WTC11 (cell line): ENCODE measurements around the gene LSM4. TPM values are rescaled to one million over a fixed set of nuclear protein-coding genes. Genes with fewer than 3 reads are reported as not detected.

Experiments used
- ATAC-seq: fragments of 200-7000 bp; cut with Tn5 transposase; 2 replicates; pipeline ENCODE4 v1.10.0; 2021; ENCODE audit warnings: mild to moderate bottlenecking, moderate library complexity
- CTCF ChIA-PET: fragments of 300-600 bp; sonication (Branson Sonifier 250); formaldehyde crosslinking; loops from one replicate; lab custom pipeline; 2021; ENCODE audit warnings: antibody characterized with exemption; lab: Charles Lee
- POLR2A ChIA-PET: fragments of 350-600 bp; sonication (Branson Sonifier 250); formaldehyde crosslinking; loops from one replicate; lab custom pipeline; 2021; ENCODE audit warnings: antibody characterized with exemption; lab: Charles Lee
- DNase-seq: peaks from one replicate; pipeline ENCODE4 v3.0.0; 2021; ENCODE audit warnings: low spot score
- H3K27ac Mint-ChIP-seq: 2 replicates; pipeline ENCODE4 v1.8.0; 2021; ENCODE audit warnings: mixed read lengths
- H3K27me3 Mint-ChIP-seq: 2 replicates; pipeline ENCODE4 v1.8.0; 2021; ENCODE audit warnings: low read depth, mild to moderate bottlenecking, moderate library complexity, mixed read lengths
- H3K36me3 Mint-ChIP-seq: 2 replicates; pipeline ENCODE4 v1.8.0; 2021; ENCODE audit warnings: mixed read lengths
- H3K4me1 Mint-ChIP-seq: 2 replicates; pipeline ENCODE4 v1.8.0; 2022; ENCODE audit warnings: mixed read lengths
- H3K4me3 Mint-ChIP-seq: 2 replicates; pipeline ENCODE4 v1.8.0; 2021; ENCODE audit warnings: mild to moderate bottlenecking, moderate library complexity, mixed read lengths
- H3K9me3 Mint-ChIP-seq: 2 replicates; pipeline ENCODE4 v1.8.0; 2021; ENCODE audit warnings: mixed read lengths
- AFF4 ChIP-seq: sonication (generic); formaldehyde crosslinking; IDR thresholded peaks from 2 replicates; pipeline ENCODE4 v1.8.1; 2023; ENCODE audit warnings: mild to moderate bottlenecking, missing genetic modification reagents, borderline replicate concordance
- ATF1 ChIP-seq: sonication (generic); formaldehyde crosslinking; IDR thresholded peaks from 2 replicates; pipeline ENCODE4 v1.8.1; 2023; ENCODE audit warnings: mild to moderate bottlenecking, moderate library complexity, missing genetic modification reagents
- ATF6 ChIP-seq: sonication (generic); formaldehyde crosslinking; IDR thresholded peaks from 2 replicates; pipeline ENCODE4 v1.8.1; 2023; ENCODE audit warnings: mild to moderate bottlenecking, missing genetic modification reagents
- CTCF ChIP-seq: fragments of 200-600 bp; IDR thresholded peaks from 2 replicates; pipeline ENCODE4 v1.8.0; 2022; ENCODE audit warnings: antibody characterized with exemption
- ELF4 ChIP-seq: sonication (generic); formaldehyde crosslinking; IDR thresholded peaks from 2 replicates; pipeline ENCODE4 v1.8.1; 2022; ENCODE audit warnings: low read depth, mild to moderate bottlenecking, moderate library complexity, missing genetic modification reagents
- ESRRA ChIP-seq: sonication (generic); formaldehyde crosslinking; IDR thresholded peaks from 2 replicates; pipeline ENCODE4 v1.8.1; 2022; ENCODE audit warnings: mild to moderate bottlenecking, missing genetic modification reagents, borderline replicate concordance
- FOXP1 ChIP-seq: sonication (generic); formaldehyde crosslinking; IDR thresholded peaks from 2 replicates; pipeline ENCODE4 v1.8.0; 2022; ENCODE audit warnings: missing genetic modification reagents, mild to moderate bottlenecking, moderate library complexity, borderline replicate concordance
- JAZF1 ChIP-seq: fragments of 250-450 bp; sonication (Bioruptor Pico); IDR thresholded peaks from 2 replicates; pipeline ENCODE4 v1.9.0; 2021; ENCODE audit warnings: moderate library complexity, mild to moderate bottlenecking, inconsistent platforms
- MXD4 ChIP-seq: fragments of 250-450 bp; sonication (Bioruptor Pico); IDR thresholded peaks from 2 replicates; pipeline ENCODE4 v1.8.0; 2021; ENCODE audit warnings: mild to moderate bottlenecking, moderate library complexity, borderline replicate concordance
- NFE2L1 ChIP-seq: sonication (generic); formaldehyde crosslinking; IDR thresholded peaks from 2 replicates; pipeline ENCODE4 v1.8.1; 2023; ENCODE audit warnings: missing genetic modification reagents
- PRDM15 ChIP-seq: sonication (generic); formaldehyde crosslinking; IDR thresholded peaks from 2 replicates; pipeline ENCODE4 v1.8.0; 2022; ENCODE audit warnings: missing genetic modification reagents
- RELA ChIP-seq: sonication (generic); formaldehyde crosslinking; IDR thresholded peaks from 2 replicates; pipeline ENCODE4 v1.8.1; 2022; ENCODE audit warnings: missing genetic modification reagents, mild to moderate bottlenecking, borderline replicate concordance
- SMAD3 ChIP-seq: sonication (generic); formaldehyde crosslinking; IDR thresholded peaks from 2 replicates; pipeline ENCODE4 v1.8.0; 2022; ENCODE audit warnings: missing genetic modification reagents, mild to moderate bottlenecking, borderline replicate concordance
- SOX15 ChIP-seq: fragments of 250-450 bp; sonication (Bioruptor Pico); IDR thresholded peaks from 2 replicates; pipeline ENCODE4 v1.9.0; 2021; ENCODE audit warnings: mild to moderate bottlenecking
- TEAD1 ChIP-seq: sonication (generic); formaldehyde crosslinking; IDR thresholded peaks from 2 replicates; pipeline ENCODE4 v1.8.0; 2022; ENCODE audit warnings: mild to moderate bottlenecking, missing genetic modification reagents
- ZMAT4 ChIP-seq: fragments of 250-450 bp; sonication (Bioruptor Pico); IDR thresholded peaks from 2 replicates; pipeline ENCODE4 v1.9.0; 2021; ENCODE audit warnings: mild to moderate bottlenecking
- ZNF219 ChIP-seq: sonication (generic); formaldehyde crosslinking; IDR thresholded peaks from 2 replicates; pipeline ENCODE4 v1.8.0; 2023; ENCODE audit warnings: missing genetic modification reagents, mild to moderate bottlenecking, borderline replicate concordance
- ZNF232 ChIP-seq: sonication (generic); formaldehyde crosslinking; IDR thresholded peaks from 2 replicates; pipeline ENCODE4 v1.8.0; 2022; ENCODE audit warnings: mild to moderate bottlenecking, missing genetic modification reagents
- ZNF317 ChIP-seq: sonication (generic); formaldehyde crosslinking; IDR thresholded peaks from 2 replicates; pipeline ENCODE4 v1.8.1; 2023; ENCODE audit warnings: low read depth, mild to moderate bottlenecking, moderate library complexity, missing genetic modification reagents, borderline replicate concordance
- ZNF423 ChIP-seq: fragments of 250-450 bp; sonication (Bioruptor Pico); IDR thresholded peaks from 2 replicates; pipeline ENCODE4 v2.1.2; 2022; ENCODE audit warnings: mild to moderate bottlenecking, moderate library complexity
- total RNA-seq: library from RNA; stranded (reverse); gene quantifications from 3 replicates; pipeline ENCODE4 v1.2.3, GENCODE V29; 2021

The LSM4 gene
- total RNA-seq, 1 experiment from 2014 or later, result 373 TPM

GRCh38 chr19:18271433-18271841 is 51.4 kb downstream of the LSM4 start:
- Mint-ChIP-seq H3K9me3 (no peaks in the 10 kb centered on the region), H3K4me1 (0 out of 2 replicates have a peak, but pooled peaks cover 5% of the 10 kb centered on the region), H3K36me3 (no peaks in the 10 kb centered on the region), H3K27ac (no peak overlapping the region), H3K27me3 (peaks cover 11% of the 10 kb centered on the region), H3K4me3 (no peak overlapping the region)
- POLR2A ChIA-PET, result interaction anchor here (1.3 kb wide), 1 partner anchor 16 kb away, joined by 3 read pairs; a partner anchor contains a TSS
- DNase-seq, result no peak
- ATAC-seq, result no peak
- TF ChIP-seq ELF4 (CRISPR knock-in tag), result no peak
- TF ChIP-seq JAZF1, result no peak
- no peak for TF ChIP-seq ZNF317 (CRISPR knock-in tag)
- CTCF ChIA-PET, result interaction anchor here (1.4 to 3.4 kb wide), 5 partner anchors 8 to 117 kb away, joined by 5 to 19 read pairs (median 9); a partner anchor contains a TSS

- H3K4me3 Mint-ChIP-seq, result no peak overlapping the region
- ATAC-seq (no peak), DNase-seq (no peak)
- TF ChIP-seq ZMAT4 (CRISPR knock-in tag) (no peak), MXD4 (no peak), PRDM15 (CRISPR knock-in tag) (no peak), SOX15 (no peak), NFE2L1 (CRISPR knock-in tag) (no peak), RELA (CRISPR knock-in tag) (no peak), SMAD3 (no peak), ATF6 (CRISPR knock-in tag) (no peak), ZNF219 (no peak), FOXP1 (CRISPR knock-in tag) (no peak), ZNF423 (CRISPR knock-in tag) (no peak), ESRRA (CRISPR knock-in tag) (no peak)
- no peak overlapping the region for H3K27ac Mint-ChIP-seq
- 0 out of 2 replicates have a peak, but pooled peaks cover 5% of the 10 kb centered on the region for H3K4me1 Mint-ChIP-seq
- H3K36me3 Mint-ChIP-seq, result no peaks in the 10 kb centered on the region
- H3K9me3 Mint-ChIP-seq, result no peaks in the 10 kb centered on the region
- ChIA-PET POLR2A (interaction anchor here (1.0 kb wide), 1 partner anchor 22 kb away, joined by 4 read pairs; no protein-coding TSS in a partner anchor), CTCF (interaction anchor here (0.7 to 3.4 kb wide), 5 partner anchors 9 to 116 kb away, joined by 3 to 19 read pairs (median 3); a partner anchor contains a TSS)
- peaks cover 11% of the 10 kb centered on the region for H3K27me3 Mint-ChIP-seq
Observed at GRCh38 chr19:18270326-18270725, 52.5 kb downstream of the LSM4 start.

- DNase-seq (no peak), ATAC-seq (no peak)
- Mint-ChIP-seq H3K27ac (no peak overlapping the region), H3K4me3 (no peak overlapping the region), H3K36me3 (no peaks in the 10 kb centered on the region), H3K27me3 (peaks cover 11% of the 10 kb centered on the region), H3K9me3 (no peaks in the 10 kb centered on the region), H3K4me1 (no peaks in the 10 kb centered on the region)
- ChIA-PET POLR2A (interaction anchor here (0.7 to 1.2 kb wide), 2 partner anchors 8 to 12 kb away, joined by 3 read pairs; partner anchors contain the start of gene JUND), CTCF (interaction anchor here (0.8 to 1.7 kb wide), 6 partner anchors 10 to 59 kb away, joined by 3 to 6 read pairs (median 4); partner anchors contain the start of gene LSM4)
- TF ChIP-seq ZNF232 (CRISPR knock-in tag) (no peak), ATF1 (CRISPR knock-in tag) (no peak), CTCF (no peak), TEAD1 (CRISPR knock-in tag) (no peak), AFF4 (CRISPR knock-in tag) (no peak)
Observed at GRCh38 chr19:18269070-18269723, 53.7 kb downstream of the LSM4 start.
